Mucosa of descending colon (tissue), 3 donors: ENCODE measurements around the gene FBLN1. TPM values are rescaled to one million over a fixed set of nuclear protein-coding genes. Genes with fewer than 3 reads are reported as not detected.
A peak's percentile ranks its signal among the peaks of the same experiment; 100 is the strongest.

ENCODE experiments used
- ATAC-seq: fragments of 200-7000 bp; cut with Tn5 transposase; one replicate; pipeline ENCODE4 v1.9.1; 2020; ENCODE audit warnings: mild to moderate bottlenecking, moderate library complexity
- DNase-seq, 3 donors: peaks; one replicate each; pipeline ENCODE4 v3.0.0-alpha.2; 2020
- H3K36me3 ChIP-seq: fragments of 200-600 bp; one replicate; pipeline ENCODE4 v1.8.0; 2021; ENCODE audit warnings: low read depth, mild to moderate bottlenecking
- H3K4me1 ChIP-seq: fragments of 200-600 bp; one replicate; pipeline ENCODE4 v1.8.0; 2021; ENCODE audit warnings: low read depth, mild to moderate bottlenecking
- H3K4me3 ChIP-seq: fragments of 200-600 bp; one replicate; pipeline ENCODE4 v1.8.0; 2021; ENCODE audit warnings: mild to moderate bottlenecking
- H3K9me3 ChIP-seq: fragments of 200-600 bp; one replicate; pipeline ENCODE4 v1.8.0; 2021; ENCODE audit warnings: mild to moderate bottlenecking
- intact Hi-C, 2 donors: fragments of 100-400 bp; cut with DNase I in 1 of 2; cut with micrococcal nuclease in 1 of 2; formaldehyde crosslinking; loops; one replicate each; pipeline versions ENCODE4 v1.11.0 to v1.11.1; 2022; cut with DNase I, micrococcal nuclease
- total RNA-seq, 3 donors: library from RNA; stranded (reverse); fragmentation: NEBNext Ultra II Directional in 2 of 3; extraction: Animal tissue kit (Norgen Biotek cat#: 25700) in 2 of 3; gene quantifications; one replicate each; pipeline versions ENCODE4 v1.2.1 to v1.2.4, GENCODE V29; 2021 to 2023
- TF ChIP-seq, protein P1 (sequence below): fragments of 200-600 bp; IDR thresholded peaks from one replicate; pipeline ENCODE4 v1.8.0; 2022; ENCODE audit warnings: antibody characterized with exemption, mild to moderate bottlenecking
- donor health status: DM: no; HTN: no; CAD: no; lungs with moderate emphysema.
- donor health status: DM: no; HTN: no; CAD: no.
- donor health status: DM: no; HTN: yes; CAD: no.

Gene FBLN1
- total RNA-seq, 3 donors from 2014 or later = 34.1 to 198 (median 88.3) TPM

- intact Hi-C loops = no loop called here
- peaks cover 5% of the 10 kb centered on the region for H3K4me1 ChIP-seq
- no peaks in the 10 kb centered on the region for H3K36me3 ChIP-seq
- no peak for DNase-seq
- no peaks in the 10 kb centered on the region for H3K9me3 ChIP-seq
- no peak overlapping the region for H3K4me3 ChIP-seq
- peak; percentile 13 for ATAC-seq
- TF ChIP-seq, protein P1, sequence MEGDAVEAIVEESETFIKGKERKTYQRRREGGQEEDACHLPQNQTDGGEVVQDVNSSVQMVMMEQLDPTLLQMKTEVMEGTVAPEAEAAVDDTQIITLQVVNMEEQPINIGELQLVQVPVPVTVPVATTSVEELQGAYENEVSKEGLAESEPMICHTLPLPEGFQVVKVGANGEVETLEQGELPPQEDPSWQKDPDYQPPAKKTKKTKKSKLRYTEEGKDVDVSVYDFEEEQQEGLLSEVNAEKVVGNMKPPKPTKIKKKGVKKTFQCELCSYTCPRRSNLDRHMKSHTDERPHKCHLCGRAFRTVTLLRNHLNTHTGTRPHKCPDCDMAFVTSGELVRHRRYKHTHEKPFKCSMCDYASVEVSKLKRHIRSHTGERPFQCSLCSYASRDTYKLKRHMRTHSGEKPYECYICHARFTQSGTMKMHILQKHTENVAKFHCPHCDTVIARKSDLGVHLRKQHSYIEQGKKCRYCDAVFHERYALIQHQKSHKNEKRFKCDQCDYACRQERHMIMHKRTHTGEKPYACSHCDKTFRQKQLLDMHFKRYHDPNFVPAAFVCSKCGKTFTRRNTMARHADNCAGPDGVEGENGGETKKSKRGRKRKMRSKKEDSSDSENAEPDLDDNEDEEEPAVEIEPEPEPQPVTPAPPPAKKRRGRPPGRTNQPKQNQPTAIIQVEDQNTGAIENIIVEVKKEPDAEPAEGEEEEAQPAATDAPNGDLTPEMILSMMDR = no peak
These were observed 2.9 kb upstream of the FBLN1 start for GRCh38 chr22:45499746-45500145.

DNA sequence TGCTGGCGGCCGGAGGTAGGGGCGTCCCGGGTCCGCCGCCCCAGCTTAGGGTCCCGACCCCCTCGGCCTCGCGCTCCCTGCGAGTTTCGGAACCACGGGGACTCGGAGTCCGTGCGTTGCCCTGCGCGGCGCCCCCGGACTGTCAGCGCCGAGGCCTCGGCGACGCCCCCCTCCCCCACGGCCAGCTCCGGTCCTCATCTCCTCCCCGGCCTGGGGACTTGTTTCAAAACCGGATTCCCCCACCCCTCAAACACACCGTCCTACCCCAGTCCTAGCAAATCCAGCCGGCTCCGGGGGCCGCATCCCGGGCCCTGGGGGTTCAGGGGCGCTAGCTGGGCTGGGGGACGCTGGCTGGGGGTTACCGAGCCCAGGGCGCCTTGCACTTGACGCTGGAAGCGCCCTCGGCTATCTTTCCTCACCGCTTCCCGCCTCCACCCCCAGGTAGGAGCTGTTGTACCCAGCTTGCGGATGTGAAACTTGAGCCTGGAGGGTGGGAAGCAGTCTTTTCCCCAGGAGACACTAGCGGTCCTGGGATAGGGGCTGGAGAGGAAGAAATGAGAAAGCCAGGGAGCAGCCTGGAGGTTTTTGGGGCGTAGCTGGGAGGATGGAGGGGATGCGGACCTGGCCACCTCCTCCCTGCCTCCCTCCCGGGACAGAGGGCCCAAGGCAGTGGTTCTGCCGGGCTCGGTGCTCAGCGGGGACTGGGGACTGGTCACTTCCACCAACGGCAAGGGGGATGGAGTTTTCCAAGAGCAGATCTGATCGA is 550 bp downstream of the FBLN1 start:
- Histone ChIP-seq H3K4me1 (peaks cover 5% of the 10 kb centered on the region), H3K4me3 (no peak overlapping the region), H3K9me3 (no peaks in the 10 kb centered on the region), H3K36me3 (no peaks in the 10 kb centered on the region)
- TF ChIP-seq, protein P1 = no peak
- DNase-seq = no peak
- ATAC-seq = no peak
- intact Hi-C loops = no loop called here

DNA sequence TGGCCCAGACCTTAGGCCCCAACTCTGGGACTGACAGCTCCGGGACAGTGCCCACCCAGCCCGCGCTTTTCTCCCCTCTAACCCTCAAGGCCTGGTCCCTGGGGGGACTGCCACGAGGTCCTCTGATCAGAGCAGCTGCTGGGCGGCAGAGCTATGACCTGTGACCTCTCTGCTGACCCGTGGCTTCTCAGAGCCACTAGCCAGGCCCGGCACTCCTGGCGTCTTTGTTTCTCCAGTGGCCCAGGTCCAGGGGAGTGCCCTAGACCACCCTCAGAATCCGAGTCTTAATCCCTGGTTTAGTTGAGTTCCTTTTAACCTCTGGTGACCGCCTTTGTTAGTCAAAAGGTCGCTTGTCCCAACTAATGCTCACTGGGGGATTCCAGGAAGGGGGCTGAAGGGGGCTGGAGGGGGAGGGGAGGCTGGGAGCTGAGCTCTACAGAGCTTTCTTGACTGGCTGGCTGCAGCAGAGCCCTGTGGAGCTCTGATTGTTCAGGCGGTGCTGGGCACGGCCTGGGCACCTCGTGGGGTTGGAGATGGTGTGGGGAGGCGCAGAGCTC is 1.2 kb downstream of the FBLN1 start:
- intact Hi-C loops = no loop called here

GRCh38 chr22:45504373-45505341 is 2.0 kb downstream of the FBLN1 start:
- TF ChIP-seq, protein P1 = no peak
- H3K9me3 ChIP-seq = no peaks in the 10 kb centered on the region
- intact Hi-C loops = no loop called here
- DNase-seq (no peak), ATAC-seq (no peak)
- H3K36me3 ChIP-seq = no peaks in the 10 kb centered on the region
- H3K4me1 ChIP-seq = peaks cover 5% of the 10 kb centered on the region
- no peak overlapping the region for H3K4me3 ChIP-seq

More for the DNA sequence above, 1.2 kb downstream of the FBLN1 start:
- Histone ChIP-seq H3K4me3 (no peak overlapping the region), H3K4me1 (peaks cover 5% of the 10 kb centered on the region), H3K9me3 (no peaks in the 10 kb centered on the region), H3K36me3 (no peaks in the 10 kb centered on the region)
- ATAC-seq = no peak
- DNase-seq = no peak
- TF ChIP-seq, protein P1 = no peak

GRCh38 chr22:45505991-45506747 is 3.5 kb downstream of the FBLN1 start:
- no peaks in the 10 kb centered on the region for H3K36me3 ChIP-seq
- no peak overlapping the region for H3K4me3 ChIP-seq
- intact Hi-C loops = no loop called here
- peaks cover 5% of the 10 kb centered on the region for H3K4me1 ChIP-seq
- TF ChIP-seq, protein P1 = no peak
- no peak for DNase-seq
- H3K9me3 ChIP-seq = no peaks in the 10 kb centered on the region
- ATAC-seq = no peak
